HG03159 (cell line): ENCODE data around the gene STX1A.

Experiments
- ATAC-seq: cut with Tn5 transposase; IDR thresholded peaks from one replicate; pipeline ENCODE4 v1.9.1; 2021; ENCODE audit warnings: mild to moderate bottlenecking, moderate library complexity; ENCODE audit not compliant: unreplicated experiment

The STX1A gene

DNA sequence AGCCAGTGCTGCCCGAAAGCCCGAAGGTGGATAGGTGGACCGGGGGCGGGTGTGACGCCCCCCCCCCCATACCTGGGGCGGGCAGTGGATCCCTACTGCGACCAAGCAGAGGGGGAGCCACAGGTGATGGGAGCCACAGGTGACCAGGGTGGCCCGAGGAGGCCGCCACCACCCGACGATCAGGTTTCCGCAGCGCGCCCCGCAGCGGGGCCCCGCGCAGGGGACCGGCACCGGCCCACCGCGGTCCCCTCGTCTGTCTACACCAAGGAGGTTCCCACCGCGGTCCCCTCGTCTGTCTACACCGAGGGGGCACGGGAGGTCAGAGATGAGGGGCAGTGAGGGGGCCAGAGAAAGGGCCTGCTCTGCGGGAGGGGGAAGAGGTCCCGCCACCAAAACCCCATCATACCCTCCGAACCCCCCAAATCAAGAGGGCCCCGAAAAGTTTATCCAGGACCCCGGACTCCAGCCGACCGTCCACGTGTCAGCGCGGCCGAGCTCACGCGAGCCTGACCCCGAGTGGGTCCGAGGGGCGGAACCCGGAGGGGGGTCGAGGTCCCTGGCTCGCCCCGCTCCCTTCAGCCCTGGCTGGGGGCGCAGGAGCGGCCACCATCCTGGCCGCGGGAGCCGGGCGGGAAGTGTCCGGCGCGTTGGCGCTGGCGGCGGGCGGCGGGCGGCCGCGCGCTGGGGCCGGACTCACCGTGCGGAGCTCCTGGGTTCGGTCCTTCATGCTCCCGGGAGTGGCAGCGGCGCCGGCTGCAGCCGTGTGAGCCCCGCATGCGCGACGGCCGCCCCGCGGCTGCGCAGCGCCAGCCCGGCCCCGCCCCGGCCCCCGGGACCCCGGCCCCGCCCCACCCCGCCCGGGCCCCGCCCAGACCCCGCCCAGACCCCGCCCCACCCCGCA is at the start of gene STX1A:
Gene STX1A, minus strand, starts transcription at position 765 of the 901 bp plus-strand sequence. Its CDS starts 38 bp downstream, at position 727.
- ATAC-seq = peak; percentile 62

GRCh38 chr7:73768641-73769480 is 49.4 kb upstream of the STX1A start:
- ATAC-seq = no peak

- no peak for ATAC-seq
Measured at GRCh38 chr7:73766556-73767229, 47.2 kb upstream of the STX1A start.

GRCh38 chr7:73762659-73762999 is 43.2 kb upstream of the STX1A start:
- no peak for ATAC-seq

DNA sequence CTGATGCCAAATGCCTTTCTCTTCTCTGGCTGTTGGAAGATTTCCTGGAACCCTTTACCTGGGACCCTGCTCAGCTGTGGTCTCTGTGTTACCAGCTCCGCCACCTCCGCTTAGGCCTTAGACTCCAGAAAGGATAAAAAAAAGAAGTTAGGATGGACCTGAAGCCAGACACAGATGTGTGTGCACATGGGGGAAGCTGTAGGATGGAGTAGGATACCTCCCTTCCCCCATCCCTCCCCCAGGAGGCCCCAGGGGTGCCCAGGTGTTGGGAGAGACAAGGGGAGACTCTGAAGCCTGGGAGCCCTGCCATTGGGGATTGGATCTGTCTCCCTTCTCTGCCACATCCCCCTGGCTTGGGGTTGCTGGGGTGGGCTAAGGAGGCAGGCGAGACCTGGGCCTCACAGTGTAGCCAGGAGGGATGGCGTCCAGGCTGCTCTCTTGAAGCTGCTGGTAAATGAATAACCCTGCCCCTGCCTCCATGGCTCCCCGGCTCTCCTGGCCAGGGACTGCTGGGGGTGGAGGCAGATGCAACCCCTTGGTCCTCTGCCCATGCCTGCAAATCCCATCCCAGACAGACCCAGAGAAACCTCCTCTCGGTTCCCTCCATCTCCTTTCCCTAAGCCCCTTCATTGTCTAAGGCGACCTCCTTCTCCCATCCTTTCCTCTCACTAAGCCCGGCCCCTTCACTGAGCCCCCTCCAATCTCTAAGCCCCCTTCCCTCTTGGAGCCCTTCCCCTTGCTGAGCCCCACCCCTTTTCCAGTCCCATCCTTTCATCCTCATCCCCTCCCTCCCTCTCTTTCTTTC is 42.6 kb upstream of the STX1A start:
- no peak for ATAC-seq

DNA sequence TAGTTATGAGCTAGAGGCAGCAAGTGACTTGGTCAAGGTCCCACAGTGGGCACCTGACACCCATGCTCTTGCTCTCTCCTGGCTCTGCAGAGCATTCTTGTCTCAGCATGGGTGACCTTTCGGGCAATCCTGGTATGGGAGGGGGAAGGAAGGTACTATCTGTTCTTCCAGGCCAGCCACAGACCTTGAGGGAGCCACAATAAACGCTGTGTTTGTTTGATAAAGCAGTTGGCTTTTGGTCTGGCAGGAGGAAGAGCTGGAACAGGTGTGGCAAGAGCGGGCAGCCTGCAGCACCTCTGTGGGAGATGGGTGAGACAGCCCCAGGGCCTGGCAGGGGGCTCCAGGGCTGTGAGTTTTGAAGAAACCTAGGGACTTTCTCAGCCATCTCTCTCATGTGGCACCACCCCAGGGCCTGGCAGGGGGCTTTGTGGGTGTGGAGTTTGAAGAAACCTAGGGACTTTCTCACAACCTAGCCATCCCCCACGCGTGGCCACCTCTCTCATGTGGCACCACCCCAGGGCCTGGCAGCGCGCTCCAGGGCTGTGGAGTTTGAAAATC is 39.2 kb upstream of the STX1A start:
- ATAC-seq = no peak

DNA sequence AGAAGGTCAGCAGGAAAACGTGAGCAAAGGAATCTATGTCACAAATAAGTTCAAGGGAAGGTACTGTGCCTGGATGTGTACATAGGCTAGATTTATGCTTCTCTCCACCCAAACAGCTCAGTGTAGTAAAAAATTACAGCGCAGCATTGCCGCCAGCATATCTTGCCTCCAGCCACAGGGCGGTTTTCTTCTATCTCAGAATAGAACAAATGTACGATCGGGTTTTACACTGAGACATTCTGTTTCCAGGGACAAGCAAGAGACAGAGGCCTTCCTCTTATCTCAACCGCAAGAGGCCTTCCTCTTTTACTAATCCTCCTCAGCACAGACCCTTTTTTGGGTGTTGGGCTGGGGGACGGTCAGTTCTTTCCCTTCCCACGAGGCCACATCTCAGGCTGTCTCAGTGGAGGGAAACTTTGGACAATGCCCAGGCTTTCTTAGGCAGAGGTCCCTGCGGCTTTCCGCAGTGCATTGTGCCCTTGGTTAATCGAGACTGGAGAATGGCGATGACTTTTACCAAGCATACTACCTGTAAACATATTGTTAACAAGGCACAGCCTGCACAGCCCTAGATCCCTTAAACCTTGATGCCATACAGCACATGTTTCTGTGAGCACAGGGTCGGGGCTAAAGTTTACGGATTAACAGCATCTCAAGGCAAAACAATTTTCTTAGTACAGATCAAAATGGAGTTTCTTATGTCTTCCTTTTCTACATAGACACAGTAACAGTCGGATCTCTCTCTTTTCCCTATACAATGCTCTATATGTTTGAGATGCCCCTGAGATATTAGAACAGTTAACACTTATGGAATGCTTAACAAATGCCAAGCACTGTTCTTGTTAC is 30.7 kb upstream of the STX1A start:
- no peak for ATAC-seq

GRCh38 chr7:73746378-73746777 is 26.9 kb upstream of the STX1A start:
- no peak for ATAC-seq

DNA sequence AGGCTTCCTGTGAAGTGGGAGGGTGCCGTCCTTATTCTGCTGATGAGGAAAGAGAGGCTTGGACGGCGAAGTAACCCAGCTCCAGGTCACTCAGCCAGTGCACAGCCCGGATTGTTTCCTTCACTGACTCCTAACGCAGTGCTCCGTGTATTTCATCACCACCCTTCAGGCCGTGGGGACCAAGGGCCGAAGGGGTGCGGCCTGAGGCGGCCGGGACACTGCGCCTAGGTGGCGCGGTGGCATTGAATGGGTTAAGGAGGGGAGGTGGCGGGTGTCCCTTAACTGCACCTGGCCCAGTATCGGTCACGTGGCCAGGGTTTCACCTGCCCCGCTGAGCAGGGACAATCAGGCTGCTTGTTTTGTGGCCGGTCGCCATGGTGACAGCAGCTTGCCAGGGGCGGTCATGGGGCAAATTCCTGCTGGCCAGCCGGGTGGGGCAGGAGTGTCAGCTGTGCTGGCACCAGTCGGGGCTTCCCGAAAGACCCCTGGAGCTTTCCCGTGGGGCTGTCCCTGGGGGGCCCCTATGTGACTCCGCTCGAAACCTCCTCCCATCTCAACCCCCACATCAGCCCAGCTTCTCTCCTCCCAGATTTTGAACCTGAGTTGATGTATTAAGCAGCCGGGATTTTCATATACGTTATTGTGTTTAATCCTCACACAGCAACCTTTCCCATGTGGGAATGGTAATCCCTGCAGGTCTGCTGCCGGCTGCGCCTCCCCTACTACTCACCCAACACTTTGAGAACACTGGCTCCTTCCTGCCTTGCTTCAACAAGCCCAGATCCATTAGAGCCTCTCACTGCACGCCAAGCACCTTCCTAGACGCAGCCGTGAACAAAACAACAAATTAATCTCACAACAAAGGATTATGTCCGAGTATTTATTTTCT is 23.5 kb upstream of the STX1A start:
- no peak for ATAC-seq

- ATAC-seq = no peak
Measured at GRCh38 chr7:73742338-73742752, 22.9 kb upstream of the STX1A start.

DNA sequence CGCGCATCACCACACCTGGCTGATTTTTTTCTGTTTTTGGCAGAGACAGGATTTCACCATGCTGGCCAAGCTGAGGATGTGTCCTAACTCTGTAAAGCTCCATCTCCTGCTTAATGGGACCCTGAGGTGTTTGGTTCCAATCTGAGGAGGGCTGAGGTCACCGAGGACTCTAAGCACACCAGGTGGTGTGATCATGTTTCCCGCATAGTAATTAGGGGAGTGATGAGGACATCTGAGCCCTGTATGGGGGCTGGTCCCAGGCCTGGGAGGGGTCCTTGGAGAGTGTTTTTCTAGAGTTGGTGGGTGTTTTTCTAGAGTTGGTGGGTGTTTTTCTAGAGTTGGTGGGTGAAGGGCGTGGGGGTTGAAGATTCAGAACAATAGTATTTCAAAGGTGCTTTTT is 22.1 kb upstream of the STX1A start:
- ATAC-seq = no peak

DNA sequence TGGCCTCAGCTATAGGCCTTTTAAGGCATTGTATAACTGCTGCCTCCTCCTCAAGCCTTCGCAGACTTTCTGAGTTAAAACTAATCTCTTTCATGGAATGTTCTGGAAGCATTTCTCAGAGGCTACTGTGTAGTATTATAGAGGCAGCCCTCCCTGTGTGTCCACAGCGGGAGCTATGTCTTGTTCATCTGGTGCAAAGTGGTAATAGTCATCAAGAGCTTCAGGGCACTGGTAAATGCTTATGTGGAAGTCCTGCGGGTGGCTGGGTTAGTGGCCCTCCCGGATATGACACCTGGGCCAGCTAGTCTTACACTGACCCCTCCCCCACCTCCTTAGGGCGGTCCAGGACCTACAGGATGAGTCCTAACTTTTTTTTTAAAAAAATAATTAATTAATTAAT is 21.3 kb upstream of the STX1A start:
- no peak for ATAC-seq

- ATAC-seq = no peak
Measured at GRCh38 chr7:73740212-73740611, 20.7 kb upstream of the STX1A start.

DNA sequence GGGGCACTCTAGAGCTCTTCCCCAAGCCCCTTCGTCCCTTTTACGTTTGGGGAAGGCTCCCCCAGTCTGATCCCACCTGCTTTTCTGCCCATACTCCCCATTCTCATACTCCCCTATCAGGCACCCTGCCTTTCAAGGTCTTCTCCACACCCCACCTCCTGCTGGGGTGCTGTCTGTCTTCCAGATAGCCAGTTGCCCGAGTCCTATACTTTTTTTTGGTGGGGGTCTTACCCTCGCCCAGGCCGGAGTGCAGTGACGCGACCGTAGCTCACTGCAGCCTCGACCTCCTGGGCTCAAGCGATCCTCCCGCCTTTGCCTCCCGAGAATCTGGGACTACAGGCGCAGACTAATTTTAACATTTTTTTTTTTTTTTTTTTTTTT is 19.9 kb upstream of the STX1A start:
- ATAC-seq = no peak

DNA sequence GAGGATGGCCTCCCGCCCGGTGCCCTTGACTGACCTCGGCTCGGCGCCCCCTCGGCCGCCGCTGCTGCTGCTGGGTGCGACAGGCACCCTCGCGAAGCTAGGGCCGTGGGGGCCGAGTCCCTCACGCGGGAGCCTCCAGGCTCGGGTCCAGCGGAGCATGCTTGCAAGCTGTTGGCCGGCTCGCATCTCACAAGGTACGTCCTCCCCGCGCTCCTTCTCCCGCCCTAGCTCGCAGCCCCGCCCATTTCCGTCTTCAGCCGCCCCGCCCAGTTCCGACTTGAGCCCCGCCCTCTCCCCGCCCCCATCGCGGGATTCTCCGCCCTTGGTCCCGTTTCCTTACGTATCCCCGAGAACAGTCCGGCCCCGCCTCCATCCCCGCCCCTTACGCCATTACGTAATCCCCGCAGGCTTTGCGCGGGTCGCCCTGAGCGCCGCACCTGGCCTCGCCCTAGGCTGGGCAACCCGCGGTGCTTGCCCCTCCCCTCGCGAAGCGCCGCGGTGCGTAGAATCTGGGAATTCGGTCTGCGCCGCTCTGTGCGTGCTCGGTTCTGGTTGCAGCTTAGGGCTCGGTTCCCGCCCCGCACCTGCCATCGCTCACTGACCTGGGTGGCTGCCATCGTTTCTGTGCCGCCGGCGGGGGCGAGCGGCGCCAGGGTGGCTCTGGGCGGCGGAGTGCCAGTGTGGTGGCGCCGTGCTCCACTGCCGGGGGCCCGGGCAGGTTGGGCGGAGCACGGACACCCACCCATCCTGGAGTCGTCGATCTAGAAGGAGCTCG is 19.3 kb upstream of the STX1A start, which contains the start of gene ABHD11:
Gene ABHD11, minus strand, starts transcription at position 191 of the 775 bp plus-strand sequence. Its CDS starts 32 bp downstream, at position 159.
- ATAC-seq = peak; percentile 81

- ATAC-seq = peak; percentile 15
Measured at GRCh38 chr7:73738220-73738611, 18.7 kb upstream of the STX1A start.

GRCh38 chr7:73737491-73738219 is 18.2 kb upstream of the STX1A start:
- no peak for ATAC-seq
